KMS-11 (cell line): ENCODE results near the gene PDE2A.

ENCODE experiments used
- H2AFZ ChIP-seq: fragments of 200-600 bp; sonication (generic); 2 replicates; pipeline ENCODE4 v1.6.1; 2016; ENCODE audit warnings: antibody characterized with exemption, mixed run types, low read depth
- H3K27ac ChIP-seq: fragments of 200-600 bp; sonication (generic); 2 replicates; pipeline ENCODE4 v1.6.1; 2016; ENCODE audit warnings: mild to moderate bottlenecking, mixed run types
- H3K27me3 ChIP-seq: fragments of 200-600 bp; sonication (generic); 2 replicates; pipeline ENCODE4 v1.6.1; 2017; ENCODE audit warnings: mild to moderate bottlenecking, low read depth, mixed run types, moderate library complexity; ENCODE audit not compliant: insufficient read depth
- H3K36me3 ChIP-seq: fragments of 200-600 bp; sonication (generic); 2 replicates; pipeline ENCODE4 v1.6.1; 2017; ENCODE audit warnings: mild to moderate bottlenecking, mixed run types; ENCODE audit not compliant: insufficient read depth
- H3K4me1 ChIP-seq: fragments of 200-600 bp; sonication (generic); 2 replicates; pipeline ENCODE4 v1.6.1; 2016; ENCODE audit warnings: mild to moderate bottlenecking, low read depth, mixed run types; ENCODE audit not compliant: poor library complexity, severe bottlenecking
- H3K4me2 ChIP-seq: fragments of 200-600 bp; sonication (generic); 2 replicates; pipeline ENCODE4 v1.7.0; 2016; ENCODE audit warnings: mild to moderate bottlenecking, mixed run types
- H3K4me3 ChIP-seq: fragments of 200-600 bp; sonication (generic); IDR thresholded peaks from 2 replicates; pipeline ENCODE4 v1.6.1; 2017; ENCODE audit warnings: low read depth, low read length, mixed read lengths; ENCODE audit not compliant: insufficient read depth
- H3K79me2 ChIP-seq: fragments of 200-600 bp; sonication (generic); 2 replicates; pipeline ENCODE4 v1.6.1; 2016; ENCODE audit warnings: low read depth, mixed run types; ENCODE audit not compliant: insufficient read depth
- H3K9ac ChIP-seq: fragments of 200-600 bp; sonication (generic); 2 replicates; pipeline ENCODE4 v1.6.1; 2016; ENCODE audit warnings: mild to moderate bottlenecking, mixed run types
- H4K20me1 ChIP-seq: fragments of 200-600 bp; sonication (generic); 2 replicates; pipeline ENCODE4 v1.6.1; 2016; ENCODE audit warnings: mild to moderate bottlenecking, mixed run types; ENCODE audit not compliant: insufficient read depth
- TF ChIP-seq, protein P1 (sequence below): fragments of 200-600 bp; sonication (generic); conservative IDR thresholded peaks from 2 replicates; pipeline ENCODE4 v1.6.1; 2017; ENCODE audit warnings: low read depth, mild to moderate bottlenecking, antibody characterized with exemption, low read length, moderate library complexity, mixed read lengths

Gene PDE2A

DNA sequence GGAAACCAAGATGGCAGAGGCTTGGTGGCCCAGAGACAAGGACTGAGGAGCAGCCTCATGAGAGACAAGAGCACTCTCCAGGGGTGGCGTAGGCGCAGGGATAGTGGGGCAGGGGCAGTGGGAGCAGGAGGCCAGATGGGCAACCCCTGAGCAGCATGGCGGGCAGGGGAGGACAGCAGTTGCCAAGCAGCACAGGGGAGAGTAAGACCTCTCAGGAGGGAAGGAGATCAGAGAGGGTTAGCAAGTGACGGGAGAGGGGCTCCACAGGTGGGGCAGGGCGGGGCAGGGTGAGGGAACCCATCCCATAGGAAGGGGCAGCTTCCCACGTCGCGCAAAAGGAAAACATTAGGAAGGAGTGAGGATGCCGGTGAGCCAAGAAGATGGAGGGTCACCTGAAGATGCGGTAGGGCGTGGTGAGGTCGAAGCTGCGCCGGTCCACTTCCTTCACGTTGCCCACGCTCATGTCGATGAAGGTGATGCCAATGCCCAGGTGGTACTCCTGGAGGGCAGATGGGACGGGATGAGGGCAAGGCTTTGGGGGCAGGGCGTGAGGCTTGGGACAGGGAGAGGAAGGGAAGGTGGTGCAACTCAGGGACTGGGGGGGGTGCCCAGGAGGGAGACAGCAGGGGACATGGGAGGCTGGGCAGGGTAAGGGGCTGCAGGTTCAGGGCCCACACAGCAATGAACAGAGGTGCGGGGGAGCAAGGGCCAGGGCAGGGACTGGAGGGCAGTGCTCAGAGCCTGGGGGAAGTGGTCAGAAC is 35.4 kb upstream of the PDE2A start:
- no peak overlapping the region for H3K27ac ChIP-seq
- no peaks in the 10 kb centered on the region for H3K4me1 ChIP-seq
- TF ChIP-seq, protein P1, sequence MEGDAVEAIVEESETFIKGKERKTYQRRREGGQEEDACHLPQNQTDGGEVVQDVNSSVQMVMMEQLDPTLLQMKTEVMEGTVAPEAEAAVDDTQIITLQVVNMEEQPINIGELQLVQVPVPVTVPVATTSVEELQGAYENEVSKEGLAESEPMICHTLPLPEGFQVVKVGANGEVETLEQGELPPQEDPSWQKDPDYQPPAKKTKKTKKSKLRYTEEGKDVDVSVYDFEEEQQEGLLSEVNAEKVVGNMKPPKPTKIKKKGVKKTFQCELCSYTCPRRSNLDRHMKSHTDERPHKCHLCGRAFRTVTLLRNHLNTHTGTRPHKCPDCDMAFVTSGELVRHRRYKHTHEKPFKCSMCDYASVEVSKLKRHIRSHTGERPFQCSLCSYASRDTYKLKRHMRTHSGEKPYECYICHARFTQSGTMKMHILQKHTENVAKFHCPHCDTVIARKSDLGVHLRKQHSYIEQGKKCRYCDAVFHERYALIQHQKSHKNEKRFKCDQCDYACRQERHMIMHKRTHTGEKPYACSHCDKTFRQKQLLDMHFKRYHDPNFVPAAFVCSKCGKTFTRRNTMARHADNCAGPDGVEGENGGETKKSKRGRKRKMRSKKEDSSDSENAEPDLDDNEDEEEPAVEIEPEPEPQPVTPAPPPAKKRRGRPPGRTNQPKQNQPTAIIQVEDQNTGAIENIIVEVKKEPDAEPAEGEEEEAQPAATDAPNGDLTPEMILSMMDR, result no peak
- H3K4me2 ChIP-seq, result no peak overlapping the region
- no peaks in the 10 kb centered on the region for H3K79me2 ChIP-seq
- H3K9ac ChIP-seq, result no peak overlapping the region
- H3K36me3 ChIP-seq, result no peaks in the 10 kb centered on the region
- H2AFZ ChIP-seq, result no peak overlapping the region
- no peak overlapping the region for H3K4me3 ChIP-seq
- H4K20me1 ChIP-seq, result no peaks in the 10 kb centered on the region
- no peaks in the 10 kb centered on the region for H3K27me3 ChIP-seq

DNA sequence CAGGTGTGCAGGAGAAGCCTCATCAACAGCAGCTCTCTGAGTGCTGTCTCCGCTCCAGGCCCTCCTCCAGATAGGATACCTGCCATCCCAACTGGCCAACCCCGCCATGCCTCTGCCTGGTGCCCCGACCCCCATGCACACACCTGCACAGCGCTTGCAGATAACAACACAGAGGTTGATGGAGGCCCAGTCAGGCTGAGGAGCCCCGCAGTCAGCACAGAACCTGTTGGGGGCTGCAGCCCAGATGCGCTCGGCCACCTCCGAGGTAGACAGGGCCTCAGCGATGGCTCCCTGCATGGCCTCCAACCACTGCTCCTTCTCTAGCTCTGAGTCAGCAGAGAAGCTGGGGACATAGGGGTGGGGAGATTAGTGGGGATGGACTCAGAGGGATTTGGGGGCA is 32.8 kb upstream of the PDE2A start:
- Histone ChIP-seq H3K36me3 (no peaks in the 10 kb centered on the region), H3K4me3 (no peak overlapping the region), H3K27ac (no peak overlapping the region), H3K4me1 (no peaks in the 10 kb centered on the region), H3K79me2 (no peaks in the 10 kb centered on the region), H3K4me2 (no peak overlapping the region), H2AFZ (no peak overlapping the region), H4K20me1 (no peaks in the 10 kb centered on the region), H3K9ac (no peak overlapping the region), H3K27me3 (no peaks in the 10 kb centered on the region)
- TF ChIP-seq, protein P1, result no peak

DNA sequence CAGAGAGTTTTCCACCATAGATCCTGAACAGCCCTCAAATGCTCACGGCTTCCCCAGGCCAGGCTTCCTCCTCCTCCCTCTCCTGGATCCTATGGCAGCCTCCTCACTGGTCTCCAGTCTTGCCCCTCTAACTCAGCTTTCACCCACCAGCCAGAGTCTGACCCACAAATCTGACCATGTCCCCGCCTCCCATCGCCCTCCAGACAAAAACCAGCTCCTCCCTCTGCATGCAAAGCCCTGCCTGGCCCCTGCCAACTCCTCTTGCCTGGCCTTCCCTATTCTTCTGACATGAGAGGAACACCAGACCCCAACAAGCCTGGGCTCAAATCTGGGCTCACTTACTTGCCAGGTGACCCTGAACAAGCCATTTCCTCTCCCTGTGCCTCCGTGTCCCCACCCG is 32.4 kb upstream of the PDE2A start:
- H3K4me1 ChIP-seq, result no peaks in the 10 kb centered on the region
- no peak overlapping the region for H3K4me3 ChIP-seq
- no peak overlapping the region for H2AFZ ChIP-seq
- no peak overlapping the region for H3K4me2 ChIP-seq
- TF ChIP-seq, protein P1, result no peak
- no peaks in the 10 kb centered on the region for H3K36me3 ChIP-seq
- no peaks in the 10 kb centered on the region for H4K20me1 ChIP-seq
- H3K27me3 ChIP-seq, result no peaks in the 10 kb centered on the region
- H3K27ac ChIP-seq, result no peak overlapping the region
- H3K9ac ChIP-seq, result no peak overlapping the region
- H3K79me2 ChIP-seq, result no peaks in the 10 kb centered on the region

DNA sequence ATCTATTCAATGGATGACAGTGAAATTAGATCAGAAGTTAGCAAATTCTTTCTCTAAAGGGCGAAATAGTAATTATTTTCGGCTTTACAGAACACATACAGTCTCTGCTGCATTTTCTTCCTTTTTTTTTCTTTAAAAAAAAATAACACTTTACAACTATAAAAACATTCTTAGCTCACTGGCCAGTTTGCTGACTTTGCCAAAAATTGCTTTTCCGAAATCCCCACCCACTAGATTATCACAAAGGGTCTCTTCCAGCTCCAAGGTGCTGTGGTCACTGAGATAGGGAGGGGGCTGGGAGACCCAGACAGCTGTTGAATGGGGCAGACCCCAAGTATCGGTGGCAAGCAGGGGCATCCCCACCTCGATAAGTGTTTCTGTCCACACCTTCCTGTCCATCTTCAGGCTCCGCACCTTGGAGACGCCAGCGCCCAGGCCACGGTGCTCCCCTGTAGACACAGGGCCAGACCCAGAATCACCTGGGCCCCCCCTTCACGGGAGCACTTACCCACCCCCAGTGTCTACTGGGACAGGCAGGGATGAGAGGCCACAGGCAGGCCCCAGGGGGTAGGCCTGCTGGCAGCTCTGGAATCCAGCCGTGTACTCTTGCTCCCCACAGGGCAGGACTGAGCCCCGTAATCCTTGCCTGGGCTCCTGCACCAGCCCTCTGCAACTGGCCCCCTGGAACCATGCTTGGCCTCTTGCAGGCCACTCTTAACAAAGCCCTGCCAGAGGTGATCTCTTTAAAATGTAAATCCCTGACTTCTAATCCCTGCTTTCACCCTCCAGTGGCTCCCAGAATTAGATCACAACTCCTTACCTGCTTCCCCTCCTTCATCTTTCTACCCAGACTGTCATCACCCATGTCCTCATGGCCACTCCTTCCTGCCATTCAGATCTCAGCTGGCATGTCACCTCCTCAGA is 31.5 kb upstream of the PDE2A start:
- Histone ChIP-seq H4K20me1 (no peaks in the 10 kb centered on the region), H3K27me3 (no peaks in the 10 kb centered on the region), H3K4me3 (no peak overlapping the region), H3K79me2 (no peaks in the 10 kb centered on the region), H3K27ac (no peak overlapping the region), H2AFZ (no peak overlapping the region), H3K36me3 (no peaks in the 10 kb centered on the region), H3K9ac (no peak overlapping the region), H3K4me1 (no peaks in the 10 kb centered on the region), H3K4me2 (no peak overlapping the region)
- TF ChIP-seq, protein P1, result no peak
